ENCODE results near the gene NFIX. TPM values are rescaled to one million over a fixed set of nuclear protein-coding genes. Genes with fewer than 3 reads are reported as not detected.

The NFIX gene
- total RNA-seq, 3 donors from 2014 or later (not counting 1 experiment from before 2014, with no cell fraction given) = 0.61 to 2.1 (median 1.3) TPM

- ATAC-seq = no peak
- H3K27me3 ChIP-seq (ENCODE audit: control insufficient read depth, insufficient read depth, low read length) = no peaks in the 10 kb centered on the region
- no peak for TF ChIP-seq CTCF (IDR thresholded peaks at IDR 0.05)
- no peak for DNase-seq
- H3K4me3 ChIP-seq (ENCODE audit: low read length) = no peak overlapping the region
- H3K4me1 Mint-ChIP-seq = peaks cover 41 to 57% of the 10 kb centered on the region in 2 donors
- WGBS (ENCODE audit: insufficient coverage) = 95% methylated on average over 20 of the region's 20 CpGs
- no peak overlapping the region for H3K27ac ChIP-seq (ENCODE audit: low read length)
- peak overlapping the region; percentile 87 to 89 for H3K27ac Mint-ChIP-seq
- no peaks in the 10 kb centered on the region for H3K9me3 ChIP-seq (ENCODE audit: control insufficient read depth, insufficient read depth, low read length)
- no peaks in the 10 kb centered on the region for H3K36me3 Mint-ChIP-seq
- H3K27me3 Mint-ChIP-seq (ENCODE audit: low read depth in 2 of 2) = no peaks in the 10 kb centered on the region
- H3K9me3 Mint-ChIP-seq = no peaks in the 10 kb centered on the region
- no peak overlapping the region for H3K4me3 Mint-ChIP-seq
- intact Hi-C loops (cut with micrococcal nuclease) = no loop called here
- H3K4me1 ChIP-seq (ENCODE audit: control insufficient read depth, insufficient read depth, low read length) = peaks cover 47% of the 10 kb centered on the region
- H3K36me3 ChIP-seq (ENCODE audit: control insufficient read depth, insufficient read depth, low read length) = peaks cover 5% of the 10 kb centered on the region
Observed at GRCh38 chr19:13122980-13123957, 128.0 kb downstream of the NFIX start.

- Histone ChIP-seq H3K4me3 (ENCODE audit: low read length) (no peak overlapping the region), H3K36me3 (ENCODE audit: control insufficient read depth, insufficient read depth, low read length) (peaks cover 5% of the 10 kb centered on the region), H3K27ac (ENCODE audit: low read length) (no peak overlapping the region), H3K9me3 (ENCODE audit: control insufficient read depth, insufficient read depth, low read length) (no peaks in the 10 kb centered on the region), H3K27me3 (ENCODE audit: control insufficient read depth, insufficient read depth, low read length) (no peaks in the 10 kb centered on the region), H3K4me1 (ENCODE audit: control insufficient read depth, insufficient read depth, low read length) (peaks cover 23% of the 10 kb centered on the region)
- ATAC-seq (no peak), DNase-seq (no peak)
- Mint-ChIP-seq H3K27ac (no peak overlapping the region), H3K36me3 (no peaks in the 10 kb centered on the region), H3K9me3 (no peaks in the 10 kb centered on the region), H3K4me3 (no peak overlapping the region), H3K4me1 (peaks cover 24 to 32% of the 10 kb centered on the region in 2 donors), H3K27me3 (ENCODE audit: low read depth in 2 of 2) (no peaks in the 10 kb centered on the region)
- no peak for TF ChIP-seq CTCF (IDR thresholded peaks at IDR 0.05)
- intact Hi-C loops (cut with micrococcal nuclease) = no loop called here
- WGBS (ENCODE audit: insufficient coverage) = 90% methylated on average over 5 of the region's 9 CpGs
Observed at GRCh38 chr19:13127051-13127450, 131.8 kb downstream of the NFIX start.

GRCh38 chr19:13127811-13128575, 132.7 kb downstream of the NFIX start:
- Mint-ChIP-seq H3K9me3 (no peaks in the 10 kb centered on the region), H3K4me3 (no peak overlapping the region), H3K27me3 (ENCODE audit: low read depth in 2 of 2) (no peaks in the 10 kb centered on the region), H3K36me3 (no peaks in the 10 kb centered on the region), H3K27ac (peak overlapping the region; percentile 38 to 43), H3K4me1 (peaks cover 22 to 31% of the 10 kb centered on the region in 2 donors)
- 86% methylated on average over 6 of the region's 6 CpGs for WGBS (ENCODE audit: insufficient coverage)
- Histone ChIP-seq H3K4me1 (ENCODE audit: control insufficient read depth, insufficient read depth, low read length) (peaks cover 23% of the 10 kb centered on the region), H3K27ac (ENCODE audit: low read length) (no peak overlapping the region), H3K9me3 (ENCODE audit: control insufficient read depth, insufficient read depth, low read length) (no peaks in the 10 kb centered on the region), H3K36me3 (ENCODE audit: control insufficient read depth, insufficient read depth, low read length) (peaks cover 5% of the 10 kb centered on the region), H3K4me3 (ENCODE audit: low read length) (no peak overlapping the region), H3K27me3 (ENCODE audit: control insufficient read depth, insufficient read depth, low read length) (no peaks in the 10 kb centered on the region)
- DNase-seq = no peak
- no peak for TF ChIP-seq CTCF (IDR thresholded peaks at IDR 0.05)
- intact Hi-C loops (cut with micrococcal nuclease) = no loop called here
- ATAC-seq = no peak

All from natural killer cell (primary cell).